Stimulated activated CD4-positive, alpha-beta T cell treated with anti-CD3 and anti-CD28 coated beads, Interleukin-12 subunit alpha, Interleukin-12 subunit beta, amount 100 ng/mL, for 4 hours (primary cell): Measurements from ENCODE around the gene LMNTD2.
A peak's percentile ranks its signal among the peaks of the same experiment; 100 is the strongest.
"Not testable (repeated sequence)": the region's sequence is repeated elsewhere in the genome, so short reads cannot be mapped to it uniquely, and the experiment has no call there.

Experiments used
- DNase-seq: peaks from one replicate; pipeline ENCODE4 v3.0.0-alpha.2; 2020

LMNTD2 gene

GRCh38 chr11:586376-587316 lies 26.1 kb upstream of the LMNTD2 start:
- DNase-seq: no peak

DNA sequence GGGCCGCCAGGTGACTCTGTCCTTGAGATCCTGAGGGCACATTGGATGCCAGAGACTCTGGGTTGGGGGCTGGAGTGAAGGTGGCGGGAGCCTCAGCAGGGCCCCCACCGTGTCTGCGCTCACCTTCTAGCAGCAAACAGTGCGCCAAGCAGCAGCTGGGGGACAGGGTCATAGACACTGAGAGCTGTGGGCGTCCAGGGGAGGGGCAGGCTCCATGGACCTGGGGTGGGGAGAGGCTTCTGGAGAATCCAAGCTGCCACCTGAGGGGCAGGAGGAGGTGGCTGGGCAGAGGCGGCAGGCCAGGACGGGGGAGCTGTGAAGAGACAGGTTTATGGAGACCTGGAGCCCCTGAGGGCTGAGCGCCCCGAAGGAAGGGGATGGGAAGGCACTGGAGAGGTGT lies 23.7 kb upstream of the LMNTD2 start:
- DNase-seq: no peak

- DNase-seq: no peak
These were observed 21.2 kb upstream of the LMNTD2 start for GRCh38 chr11:581752-582151.

DNA sequence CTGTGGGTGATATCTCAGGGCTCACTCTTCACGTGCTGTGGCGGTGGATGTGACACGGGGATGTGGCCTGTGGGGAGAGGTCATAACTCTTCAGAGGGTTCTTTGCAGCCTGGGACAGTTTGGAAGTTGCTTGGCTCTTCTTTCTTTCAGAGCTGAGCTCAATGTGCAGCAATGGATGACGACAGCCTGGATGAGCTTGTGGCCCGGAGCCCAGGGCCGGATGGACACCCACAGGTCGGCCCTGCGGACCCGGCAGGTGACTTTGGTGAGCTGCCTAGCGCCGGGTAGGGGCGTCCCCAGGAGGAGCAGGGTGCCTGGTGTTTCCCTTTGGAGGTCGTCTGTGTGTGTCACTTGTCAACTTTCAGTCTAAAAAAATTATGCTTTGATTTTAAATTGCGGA lies 20.8 kb upstream of the LMNTD2 start:
- DNase-seq: no peak

DNA sequence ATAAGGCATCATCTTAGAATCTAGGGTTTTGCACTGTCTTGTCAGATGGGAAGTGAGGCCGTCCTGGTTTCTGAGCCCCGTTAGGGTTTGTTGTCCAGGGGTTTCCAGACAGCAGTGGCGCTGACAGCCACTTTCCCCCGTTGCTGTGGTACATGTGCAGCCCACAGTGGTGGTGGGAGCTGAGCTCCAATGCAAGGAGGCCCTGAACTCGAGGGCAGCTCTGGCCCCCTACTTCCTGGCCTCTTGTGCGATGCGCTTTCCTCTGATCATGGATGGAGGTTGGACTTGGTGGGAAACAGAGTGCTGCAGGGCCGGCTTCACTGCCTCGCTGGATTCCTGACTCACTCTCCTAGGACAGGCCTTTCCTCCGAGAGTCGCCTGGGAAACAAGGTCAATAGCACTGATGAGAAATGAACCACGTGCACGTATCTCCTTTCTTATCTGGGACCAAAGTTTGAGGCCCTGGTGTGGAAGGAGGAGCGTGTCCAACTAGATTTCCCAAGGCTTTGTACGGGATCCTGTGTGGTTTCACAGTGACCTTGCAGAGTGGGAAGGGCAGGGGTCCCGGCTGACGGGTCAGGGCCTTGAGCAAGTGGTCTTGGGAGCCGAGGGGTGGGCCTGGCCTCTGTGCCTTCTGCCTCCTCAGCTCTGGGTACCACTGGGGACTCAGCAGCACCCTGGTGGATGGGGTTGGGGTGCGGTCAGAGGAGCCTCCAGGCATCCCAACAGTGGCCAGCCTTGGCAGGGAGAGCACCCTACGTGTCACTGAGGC lies 19.5 kb upstream of the LMNTD2 start:
- no peak for DNase-seq

DNA sequence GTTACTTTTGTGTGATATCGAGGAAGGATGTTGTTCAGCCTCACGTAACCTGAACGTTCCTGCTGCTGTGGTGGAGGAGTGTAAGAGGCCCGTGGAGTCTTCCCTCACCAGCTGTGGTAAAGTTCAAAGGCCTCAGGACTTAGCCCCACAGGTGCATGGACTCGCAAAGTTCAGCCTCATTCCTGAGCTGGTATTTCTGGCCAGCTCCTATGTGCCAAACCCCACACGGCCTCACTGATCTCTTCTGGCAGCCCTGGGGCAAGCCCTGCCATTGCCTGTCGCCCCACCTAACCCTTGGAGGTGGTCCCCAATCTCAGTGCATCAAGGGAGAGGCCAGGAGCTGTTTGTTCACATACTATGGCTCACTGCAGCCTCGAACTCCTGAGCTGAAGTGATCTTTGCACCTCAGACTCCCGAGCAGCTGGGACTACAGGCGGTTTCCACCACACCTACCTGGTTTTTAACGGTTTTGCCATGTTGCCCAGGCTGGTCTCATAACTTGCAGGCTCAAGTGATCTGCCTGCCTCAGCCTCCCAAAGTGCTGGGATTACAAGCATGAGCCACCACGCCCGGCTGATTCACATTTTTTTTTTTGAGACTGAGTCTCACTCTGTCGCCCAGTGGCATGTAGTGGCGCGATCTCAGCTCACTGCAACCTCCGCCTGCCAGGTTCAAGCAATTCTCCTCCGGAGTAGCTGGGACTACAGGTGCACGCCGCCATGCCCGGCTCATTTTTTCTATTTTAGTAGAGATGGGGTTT lies 17.9 kb upstream of the LMNTD2 start:
- no peak for DNase-seq

GRCh38 chr11:577611-577894 lies 17.0 kb upstream of the LMNTD2 start:
- DNase-seq: no peak

DNA sequence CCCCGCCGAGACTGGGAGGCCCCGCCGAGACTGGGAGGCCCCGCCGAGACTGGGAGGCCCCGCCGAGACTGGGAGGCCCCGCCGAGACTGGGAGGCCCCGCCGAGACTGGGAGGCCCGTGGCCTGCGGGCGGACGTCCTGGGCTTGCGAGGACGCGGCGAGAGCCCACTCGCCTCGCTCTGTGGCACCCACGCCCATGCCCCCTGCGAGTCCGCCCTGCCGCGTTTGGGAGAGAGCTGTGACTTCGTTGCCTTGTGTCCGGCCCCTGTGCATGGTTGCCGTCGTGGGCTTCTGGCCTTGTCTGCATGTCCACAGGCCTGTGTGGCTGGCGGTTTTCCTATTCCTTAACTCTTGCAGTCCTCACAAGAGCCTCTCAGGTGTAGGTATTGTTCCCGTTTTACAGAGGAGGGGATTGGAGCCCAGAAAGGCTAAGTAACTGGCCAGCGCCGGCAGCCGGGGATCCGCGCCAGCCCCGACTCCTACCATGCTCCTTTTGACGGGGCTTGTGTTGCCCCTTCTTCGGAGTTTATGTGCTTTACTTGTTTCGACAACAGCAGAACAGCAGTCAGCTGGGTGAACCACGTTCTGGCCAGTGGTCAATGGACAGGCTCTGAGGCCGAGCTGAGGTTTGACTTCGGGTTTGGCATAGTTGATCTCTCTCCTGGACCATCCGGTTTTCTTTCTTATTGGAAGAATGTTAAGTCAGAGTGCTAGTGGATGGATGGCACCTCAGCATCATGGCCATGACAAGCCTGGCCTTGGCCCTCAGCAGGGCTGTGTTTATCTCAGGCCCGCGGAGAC lies 16.5 kb upstream of the LMNTD2 start:
- no peak for DNase-seq

- DNase-seq: peak; percentile 93
These were observed 15.6 kb upstream of the LMNTD2 start, which contains the start of gene PHRF1 for GRCh38 chr11:575996-576768. Gene PHRF1 (plus strand): TSS chr11:576470. CDS start chr11:581513, 5,043 bp downstream.

DNA sequence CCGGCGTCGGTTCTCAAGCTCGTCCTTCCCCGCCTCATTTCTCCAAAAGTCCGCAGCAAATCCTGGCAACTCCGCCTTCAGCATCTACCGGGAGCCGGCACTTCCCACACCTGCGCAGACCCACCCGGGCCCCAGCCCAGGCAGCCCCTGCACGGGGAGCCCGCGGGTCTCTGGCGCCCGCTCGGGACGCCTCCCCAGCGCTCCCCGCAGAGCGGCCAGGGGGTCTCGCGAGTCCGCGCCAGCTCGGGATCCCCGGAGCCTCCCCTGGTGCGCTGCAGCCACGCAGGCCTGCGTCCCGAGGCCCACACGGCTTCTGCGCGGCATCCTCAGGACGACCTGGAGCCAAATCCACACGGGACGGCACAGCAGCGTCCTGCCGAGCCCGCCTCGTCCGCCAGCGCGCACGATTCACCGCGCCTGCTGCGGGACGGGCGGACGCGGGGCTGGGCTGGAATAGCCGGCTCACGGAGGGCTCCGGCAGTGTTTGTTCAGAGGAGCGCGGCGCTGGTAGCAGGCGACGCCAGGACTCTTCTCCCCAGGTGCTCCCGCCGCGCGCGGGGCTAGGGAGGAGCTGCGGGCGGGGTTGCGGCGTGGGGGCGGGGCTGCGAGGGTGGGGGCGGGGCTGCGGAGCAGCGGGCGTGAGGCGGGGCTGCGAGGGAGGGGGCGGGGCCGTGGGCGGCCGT lies 14.9 kb upstream of the LMNTD2 start:
- DNase-seq: no peak

DNA sequence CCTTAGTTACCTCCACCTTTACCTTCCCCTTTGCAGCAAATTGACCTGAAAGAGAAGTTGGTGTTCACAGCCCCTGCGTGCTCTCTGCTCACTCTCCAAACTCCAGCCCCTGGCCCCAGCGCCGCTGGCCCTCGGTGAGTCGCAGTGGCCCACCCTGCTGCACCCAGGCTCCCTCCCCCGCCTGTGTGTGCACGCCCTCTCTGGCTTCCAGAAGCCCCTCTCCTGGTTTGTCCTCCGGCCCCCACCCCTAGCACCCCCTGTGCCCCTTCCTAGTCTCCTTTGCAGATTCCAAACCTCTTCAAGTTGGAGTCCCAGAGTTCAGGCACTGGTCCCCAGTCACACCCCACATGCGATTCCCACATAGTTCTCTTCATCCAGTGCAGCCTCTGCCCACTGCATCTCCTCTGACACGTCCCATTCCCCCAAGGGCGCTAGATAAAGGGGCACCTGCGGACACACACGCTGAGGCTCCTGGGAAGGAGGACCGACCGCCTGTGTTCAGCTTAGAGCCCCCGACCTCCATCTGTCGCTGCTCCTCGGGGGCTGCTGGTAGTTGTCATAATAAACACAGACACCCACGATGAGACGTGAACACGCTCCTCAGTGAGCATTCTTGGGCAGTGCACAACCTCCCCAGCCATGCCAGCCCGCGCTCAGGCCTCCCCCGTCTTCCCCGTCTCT lies 14.2 kb upstream of the LMNTD2 start:
- DNase-seq: no peak

GRCh38 chr11:574031-574570 lies 13.6 kb upstream of the LMNTD2 start:
- DNase-seq: not testable (repeated sequence)

DNA sequence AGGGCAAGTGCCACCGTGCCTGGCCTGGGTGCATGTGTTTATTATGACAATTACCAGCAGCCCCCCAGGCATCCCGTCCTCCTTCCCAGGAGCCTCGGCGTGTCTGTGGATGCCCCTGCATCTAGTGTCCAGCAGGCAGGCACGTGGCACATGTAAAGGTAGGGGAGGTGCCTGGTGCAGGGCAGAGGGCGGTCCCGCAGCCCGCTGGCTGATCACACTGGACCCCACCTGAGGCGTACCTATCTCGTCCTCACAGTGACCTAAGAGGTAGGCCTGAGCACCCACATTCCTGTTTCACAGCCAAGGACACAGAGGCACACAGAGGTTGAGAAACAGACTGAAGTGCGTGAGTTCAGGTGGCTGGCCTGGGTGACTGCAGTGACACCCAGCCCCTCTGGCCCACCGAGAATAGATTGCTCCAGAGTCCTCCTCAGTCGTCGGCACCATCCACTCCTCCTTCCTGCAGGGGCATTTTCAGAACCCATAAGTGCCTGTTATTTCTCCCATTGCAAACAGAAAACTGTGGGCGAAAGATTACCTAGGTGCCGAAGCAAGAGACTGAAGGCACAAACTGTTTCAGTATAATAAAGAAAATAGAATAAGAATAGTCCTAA lies 12.7 kb upstream of the LMNTD2 start:
- DNase-seq: no peak

GRCh38 chr11:571802-572185 lies 11.3 kb upstream of the LMNTD2 start:
- no peak for DNase-seq

GRCh38 chr11:569158-569885 lies 8.8 kb upstream of the LMNTD2 start:
- no peak for DNase-seq

GRCh38 chr11:568306-569157 lies 8.0 kb upstream of the LMNTD2 start:
- peak; percentile 84 for DNase-seq

- DNase-seq: no peak
These were observed 7.2 kb upstream of the LMNTD2 start for GRCh38 chr11:567629-568292.
